Mucosa of gallbladder (tissue), 1 donor: Measurements from ENCODE around the gene LANCL2. TPM values are rescaled to one million over a fixed set of nuclear protein-coding genes. Genes with fewer than 3 reads are reported as not detected.

ENCODE experiments used
- DNase-seq: peaks from one replicate; pipeline ENCODE4 v3.0.0-alpha.2; 2020; ENCODE audit warnings: low spot score
- total RNA-seq: library from RNA; stranded (reverse); gene quantifications from one replicate; pipeline ENCODE4 v1.2.1, GENCODE V29; 2021
- donor health status: DM: no; HTN: no; CAD: no.

The LANCL2 gene
- total RNA-seq, 1 donor from 2014 or later: 10.9 TPM

GRCh38 chr7:55438085-55438756 is 73.1 kb downstream of the LANCL2 start:
- DNase-seq: no peak

GRCh38 chr7:55438757-55439525 is 73.8 kb downstream of the LANCL2 start:
- no peak for DNase-seq

- DNase-seq: no peak
Observed at GRCh38 chr7:55439627-55440026, 74.5 kb downstream of the LANCL2 start.

- DNase-seq: no peak
Observed at GRCh38 chr7:55440040-55440690, 75.0 kb downstream of the LANCL2 start.

GRCh38 chr7:55441002-55441401 is 75.9 kb downstream of the LANCL2 start:
- no peak for DNase-seq

GRCh38 chr7:55441774-55442522 is 76.8 kb downstream of the LANCL2 start:
- DNase-seq: no peak

- DNase-seq: no peak
Observed at GRCh38 chr7:55444786-55445185, 79.6 kb downstream of the LANCL2 start.

- DNase-seq: no peak
Observed at GRCh38 chr7:55448526-55448925, 83.4 kb downstream of the LANCL2 start.

GRCh38 chr7:55449205-55449991 is 84.3 kb downstream of the LANCL2 start:
- DNase-seq: no peak

- DNase-seq: no peak
Observed at GRCh38 chr7:55449992-55450535, 84.9 kb downstream of the LANCL2 start.

- no peak for DNase-seq
Observed at GRCh38 chr7:55452971-55453370, 87.8 kb downstream of the LANCL2 start.

GRCh38 chr7:55457801-55458200 is 92.7 kb downstream of the LANCL2 start:
- DNase-seq: no peak

- DNase-seq: no peak
Observed at GRCh38 chr7:55458351-55458750, 93.2 kb downstream of the LANCL2 start.

- DNase-seq: no peak
Observed at GRCh38 chr7:55463686-55464262, 98.6 kb downstream of the LANCL2 start.

GRCh38 chr7:55464422-55464821 is 99.3 kb downstream of the LANCL2 start:
- no peak for DNase-seq

GRCh38 chr7:55465691-55466090 is 100.6 kb downstream of the LANCL2 start:
- DNase-seq: no peak

GRCh38 chr7:55467047-55467593 is 102.0 kb downstream of the LANCL2 start:
- no peak for DNase-seq

- no peak for DNase-seq
Observed at GRCh38 chr7:55468495-55468894, 103.4 kb downstream of the LANCL2 start.

GRCh38 chr7:55469271-55469681 is 104.1 kb downstream of the LANCL2 start:
- DNase-seq: no peak

GRCh38 chr7:55469721-55470120 is 104.6 kb downstream of the LANCL2 start:
- no peak for DNase-seq
